Natural killer cell (primary cell): Measurements from ENCODE around the gene MSANTD4. TPM values are rescaled to one million over a fixed set of nuclear protein-coding genes. Genes with fewer than 3 reads are reported as not detected.

Source experiments
- ATAC-seq, 3 donors: fragments of 150-1000 bp in 2 of 3; fragments of 200-7000 bp in 1 of 3; cut with Tn5 transposase; 1 replicate in 1 of 3; 2 replicates in 2 of 3; pipeline ENCODE4 v1.10.0; 2021; ENCODE audit warnings: mild to moderate bottlenecking in 2 of 3, moderate library complexity in 2 of 3
- DNase-seq, 2 donors: peaks; one replicate each; pipeline versions ENCODE4 v3.0.0 to v3.0.0-alpha.2; 2013 to 2021; ENCODE audit warnings: mixed read lengths in 1 of 2
- H3K27ac ChIP-seq: one replicate; pipeline ENCODE4 v1.5.1; 2013; ENCODE audit warnings: mild to moderate bottlenecking, low read length
- H3K27me3 ChIP-seq: one replicate; pipeline ENCODE4 v1.6.1; 2013; ENCODE audit warnings: low read length; ENCODE audit not compliant: control insufficient read depth, insufficient read depth
- H3K36me3 ChIP-seq: one replicate; pipeline ENCODE4 v1.6.1; 2013; ENCODE audit warnings: low read length; ENCODE audit not compliant: control insufficient read depth, insufficient read depth
- H3K4me1 ChIP-seq: one replicate; pipeline ENCODE4 v1.6.1; 2013; ENCODE audit warnings: low read length; ENCODE audit not compliant: control insufficient read depth, insufficient read depth
- H3K4me3 ChIP-seq: one replicate; pipeline ENCODE4 v1.5.1; 2013; ENCODE audit warnings: low read length
- H3K9me3 ChIP-seq: one replicate; pipeline ENCODE4 v1.6.1; 2013; ENCODE audit warnings: low read length; ENCODE audit not compliant: control insufficient read depth, insufficient read depth
- H3K27ac Mint-ChIP-seq, 2 donors: one replicate each; pipeline ENCODE4 v1.8.0; 2022; ENCODE audit warnings: mild to moderate bottlenecking in 2 of 2, mixed read lengths in 2 of 2, moderate library complexity in 1 of 2
- H3K27me3 Mint-ChIP-seq, 2 donors: one replicate each; pipeline ENCODE4 v1.8.0; 2022; ENCODE audit warnings: low read depth in 2 of 2, mixed read lengths in 2 of 2
- H3K36me3 Mint-ChIP-seq: one replicate; pipeline ENCODE4 v1.8.0; 2022; ENCODE audit warnings: mixed read lengths
- H3K4me1 Mint-ChIP-seq, 2 donors: one replicate each; pipeline ENCODE4 v1.8.0; 2022; ENCODE audit warnings: mixed read lengths in 2 of 2
- H3K4me3 Mint-ChIP-seq: one replicate; pipeline ENCODE4 v1.8.0; 2022; ENCODE audit warnings: mild to moderate bottlenecking, moderate library complexity, mixed read lengths
- H3K9me3 Mint-ChIP-seq, 2 donors: one replicate each; pipeline ENCODE4 v1.8.0; 2022; ENCODE audit warnings: mixed read lengths in 2 of 2
- WGBS: methylation state at CpG from one replicate; pipeline ENCODE4 v1.1.7; 2013; ENCODE audit warnings: missing lambda C conversion rate; ENCODE audit not compliant: insufficient coverage; 5-methylcytosine and 5-hydroxymethylcytosine counted together
- intact Hi-C: fragments of 100-400 bp; cut with micrococcal nuclease; formaldehyde crosslinking; loops from one replicate; pipeline ENCODE4 v1.14.2; 2022
- total RNA-seq, 4 donors: library from RNA; stranded (reverse); fragments of 120-200 nt in 1 of 4; gene quantifications; one replicate each; pipeline versions ENCODE4 v1.2.3 to v1.2.4, GENCODE V29; 2013 to 2022
- TF ChIP-seq, protein P1 (sequence below): fragments of 200-600 bp; IDR thresholded peaks from one replicate; pipeline ENCODE4 v1.8.0; 2022; ENCODE audit warnings: antibody characterized with exemption

The MSANTD4 gene
- total RNA-seq, 3 donors from 2014 or later (not counting 1 experiment from before 2014, with no cell fraction given): 5.1 to 8.7 (median 7.2) TPM

DNA sequence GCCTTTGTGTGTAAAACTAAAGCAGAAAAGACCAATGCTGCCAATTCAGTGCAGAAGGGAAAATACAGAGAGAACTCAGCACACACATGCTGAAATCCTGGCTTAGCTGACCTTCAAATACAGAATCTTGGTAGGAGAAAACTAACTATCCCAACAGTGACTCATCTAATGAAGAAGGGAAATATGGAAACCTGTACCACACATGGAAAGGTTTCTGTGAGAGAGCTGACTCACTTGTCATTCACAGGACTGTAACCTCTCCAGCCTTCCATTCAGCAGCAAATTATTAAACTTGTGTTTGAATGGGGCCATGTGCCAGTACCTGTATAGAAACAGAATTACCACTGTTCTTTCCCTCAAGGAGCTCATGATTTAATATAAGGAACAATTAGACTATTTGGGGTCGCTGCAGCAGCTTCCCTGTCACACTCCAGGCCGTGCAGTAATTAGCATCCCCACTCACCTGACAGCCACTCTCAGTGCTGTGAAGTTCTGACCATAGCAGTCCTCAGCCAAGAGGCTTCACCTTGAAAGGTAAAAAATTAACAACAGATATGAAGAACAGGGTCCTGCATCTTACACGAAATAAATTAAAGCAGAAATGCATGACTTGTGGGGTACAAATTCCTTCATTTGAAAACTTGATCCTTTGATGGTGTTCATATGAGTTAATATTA, 53.9 kb downstream of the MSANTD4 start:
- Mint-ChIP-seq H3K9me3 (peaks cover 2% of the 10 kb centered on the region in 2 donors), H3K27me3 (no peaks in the 10 kb centered on the region), H3K36me3 (no peaks in the 10 kb centered on the region), H3K4me3 (no peak overlapping the region), H3K4me1 (no peaks in the 10 kb centered on the region), H3K27ac (no peak overlapping the region)
- H3K36me3 ChIP-seq: no peaks in the 10 kb centered on the region
- intact Hi-C loops: no loop called here
- no peak overlapping the region for H3K4me3 ChIP-seq
- no peak for DNase-seq
- H3K9me3 ChIP-seq: no peaks in the 10 kb centered on the region
- no peaks in the 10 kb centered on the region for H3K4me1 ChIP-seq
- 74% methylated on average over 3 of the region's 3 CpGs for WGBS
- no peak overlapping the region for H3K27ac ChIP-seq
- ATAC-seq: no peak
- TF ChIP-seq, protein P1, sequence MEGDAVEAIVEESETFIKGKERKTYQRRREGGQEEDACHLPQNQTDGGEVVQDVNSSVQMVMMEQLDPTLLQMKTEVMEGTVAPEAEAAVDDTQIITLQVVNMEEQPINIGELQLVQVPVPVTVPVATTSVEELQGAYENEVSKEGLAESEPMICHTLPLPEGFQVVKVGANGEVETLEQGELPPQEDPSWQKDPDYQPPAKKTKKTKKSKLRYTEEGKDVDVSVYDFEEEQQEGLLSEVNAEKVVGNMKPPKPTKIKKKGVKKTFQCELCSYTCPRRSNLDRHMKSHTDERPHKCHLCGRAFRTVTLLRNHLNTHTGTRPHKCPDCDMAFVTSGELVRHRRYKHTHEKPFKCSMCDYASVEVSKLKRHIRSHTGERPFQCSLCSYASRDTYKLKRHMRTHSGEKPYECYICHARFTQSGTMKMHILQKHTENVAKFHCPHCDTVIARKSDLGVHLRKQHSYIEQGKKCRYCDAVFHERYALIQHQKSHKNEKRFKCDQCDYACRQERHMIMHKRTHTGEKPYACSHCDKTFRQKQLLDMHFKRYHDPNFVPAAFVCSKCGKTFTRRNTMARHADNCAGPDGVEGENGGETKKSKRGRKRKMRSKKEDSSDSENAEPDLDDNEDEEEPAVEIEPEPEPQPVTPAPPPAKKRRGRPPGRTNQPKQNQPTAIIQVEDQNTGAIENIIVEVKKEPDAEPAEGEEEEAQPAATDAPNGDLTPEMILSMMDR: no peak
- no peaks in the 10 kb centered on the region for H3K27me3 ChIP-seq

- 94% methylated on average over 21 of the region's 22 CpGs for WGBS
- Mint-ChIP-seq H3K36me3 (no peaks in the 10 kb centered on the region), H3K4me3 (no peak overlapping the region), H3K27ac (no peak overlapping the region), H3K9me3 (peaks cover 3 to 4% of the 10 kb centered on the region in 2 donors), H3K27me3 (no peaks in the 10 kb centered on the region), H3K4me1 (no peaks in the 10 kb centered on the region)
- Histone ChIP-seq H3K36me3 (no peaks in the 10 kb centered on the region), H3K4me3 (no peak overlapping the region), H3K27me3 (no peaks in the 10 kb centered on the region), H3K9me3 (no peaks in the 10 kb centered on the region), H3K27ac (no peak overlapping the region), H3K4me1 (no peaks in the 10 kb centered on the region)
- ATAC-seq (no peak), DNase-seq (no peak)
- TF ChIP-seq, protein P1: no peak
- intact Hi-C loops: no loop called here
Observed at GRCh38 chr11:105960252-105961245, 61.5 kb downstream of the MSANTD4 start.

Other genes with a start within 250 kb of the MSANTD4 start
- gene KBTBD3, start 55.1 kb upstream of the MSANTD4 start, total RNA-seq: 10 to 100 TPM in 1 of 3 donors, 1 to 10 TPM in 2; 9.0 to 12.7 (median 9.9) TPM
- gene AASDHPPT, start 55.4 kb upstream of the MSANTD4 start, total RNA-seq: 10 to 100 TPM; 18.7 to 30.6 (median 23.9) TPM